Activated gamma-delta T cell treated with Interleukin-2 at 50 U/mL for 16 hours (primary cell): ENCODE measurements around the gene NSFL1C.

Source experiments
- DNase-seq: peaks from one replicate; pipeline ENCODE4 v3.0.0-alpha.2; 2020

Gene NSFL1C

DNA sequence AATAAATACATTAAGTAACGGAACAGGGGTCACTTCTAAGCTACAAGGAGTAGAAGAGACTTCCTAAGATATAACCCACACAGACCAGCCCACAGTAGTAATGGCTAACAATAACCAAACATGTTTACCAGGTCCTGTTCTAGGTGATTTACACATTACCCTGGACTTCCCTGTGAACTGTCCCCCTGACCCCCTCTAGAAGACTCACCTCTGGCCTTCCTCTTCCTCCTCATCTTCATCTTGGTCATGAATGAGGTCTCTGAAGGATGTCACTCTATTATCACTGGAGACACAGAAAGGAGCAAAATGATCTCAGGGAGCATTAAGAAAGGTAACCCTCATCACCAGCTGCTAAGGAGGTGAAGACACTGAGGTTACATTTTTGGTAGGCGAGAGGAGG is 8.7 kb downstream of the NSFL1C start:
- no peak for DNase-seq

DNA sequence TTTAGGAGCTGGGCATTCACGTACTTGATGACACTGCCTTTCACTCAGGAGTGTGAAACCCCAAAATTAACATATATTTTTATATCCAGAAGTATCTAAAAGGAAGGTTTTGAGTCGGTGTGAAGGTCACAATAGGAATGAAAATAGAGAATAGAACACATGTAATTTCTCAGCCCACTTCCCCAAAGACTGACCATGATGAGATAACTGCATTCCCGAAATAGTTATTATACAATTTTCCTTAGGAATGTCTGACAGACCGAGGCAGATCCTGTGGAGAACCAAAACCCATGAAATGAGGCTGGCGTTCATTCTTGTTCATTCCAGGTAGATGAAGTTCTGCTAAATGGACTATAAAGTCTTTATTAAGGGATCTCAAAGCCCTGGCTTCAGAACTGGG is 10.3 kb downstream of the NSFL1C start:
- no peak for DNase-seq

DNA sequence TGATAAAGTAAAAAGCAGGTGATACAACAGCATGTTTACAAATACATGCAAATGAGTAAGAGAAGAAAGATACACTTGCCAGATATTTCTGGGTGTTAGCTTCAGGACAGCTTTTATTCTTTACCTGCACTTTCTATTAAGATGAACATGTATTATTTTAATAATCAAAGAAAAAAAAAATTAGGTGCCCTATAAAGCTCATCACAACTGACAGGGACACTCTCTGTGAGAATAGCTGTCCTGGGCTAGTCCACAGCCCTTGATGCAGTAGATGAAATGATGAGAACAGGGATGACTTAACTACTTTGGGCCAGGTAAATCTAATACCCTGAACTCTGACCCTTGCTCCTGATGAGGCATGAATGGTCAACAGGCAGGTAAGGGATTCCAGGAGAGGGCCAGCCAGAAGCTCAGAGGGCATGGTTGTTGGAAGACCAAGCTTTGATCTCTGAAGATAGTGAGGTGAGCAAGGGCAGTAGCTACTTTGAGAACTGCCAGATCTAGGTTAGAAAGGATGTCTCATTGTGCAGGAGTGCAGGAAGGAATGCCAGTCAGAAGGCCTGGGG is 15.6 kb downstream of the NSFL1C start:
- no peak for DNase-seq

DNA sequence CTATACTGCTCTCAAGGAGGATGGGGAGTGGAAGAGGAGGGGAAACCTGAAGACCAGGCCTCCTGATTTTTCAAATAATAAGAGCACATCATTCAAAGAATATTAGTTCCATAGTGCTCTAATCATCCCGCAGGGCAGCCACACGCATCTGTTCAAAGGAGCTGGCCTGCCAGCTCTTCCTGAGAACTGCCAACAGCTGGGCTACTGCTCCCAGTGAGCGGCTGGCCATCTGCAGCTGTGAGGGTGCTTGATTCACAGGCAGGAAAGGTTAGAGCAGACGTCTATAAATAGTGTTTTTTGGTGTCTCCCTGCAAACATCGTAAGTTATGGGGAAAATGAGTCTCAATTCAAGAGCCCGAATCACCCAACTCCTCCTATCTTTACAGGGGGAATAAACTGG is 17.3 kb downstream of the NSFL1C start:
- no peak for DNase-seq

DNA sequence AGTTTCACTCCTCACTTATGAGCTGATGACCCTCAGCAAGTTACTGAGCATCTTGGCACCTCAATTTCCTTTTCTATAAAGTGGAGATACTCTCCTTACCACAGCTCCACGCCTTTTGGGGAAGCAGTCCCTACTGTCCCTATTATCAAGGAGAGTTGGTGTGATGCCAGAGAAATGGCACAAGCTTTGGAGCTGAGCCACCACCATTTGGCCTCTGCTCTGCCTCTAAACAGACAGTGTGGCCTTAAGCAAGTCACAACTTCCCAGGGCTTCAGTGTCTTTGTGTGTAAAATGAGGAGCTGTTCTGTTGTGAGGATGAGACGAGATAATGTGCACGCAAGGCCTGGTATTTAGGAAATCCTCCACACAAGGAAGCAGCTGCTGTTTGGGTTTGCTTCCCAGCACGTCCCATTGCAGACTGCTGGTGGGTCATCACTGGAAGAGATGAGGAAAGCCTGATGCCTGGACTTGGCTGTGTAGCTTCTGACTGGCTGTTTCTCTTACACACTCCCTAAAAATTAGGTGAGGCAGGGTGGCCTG is 18.5 kb downstream of the NSFL1C start:
- no peak for DNase-seq

DNA sequence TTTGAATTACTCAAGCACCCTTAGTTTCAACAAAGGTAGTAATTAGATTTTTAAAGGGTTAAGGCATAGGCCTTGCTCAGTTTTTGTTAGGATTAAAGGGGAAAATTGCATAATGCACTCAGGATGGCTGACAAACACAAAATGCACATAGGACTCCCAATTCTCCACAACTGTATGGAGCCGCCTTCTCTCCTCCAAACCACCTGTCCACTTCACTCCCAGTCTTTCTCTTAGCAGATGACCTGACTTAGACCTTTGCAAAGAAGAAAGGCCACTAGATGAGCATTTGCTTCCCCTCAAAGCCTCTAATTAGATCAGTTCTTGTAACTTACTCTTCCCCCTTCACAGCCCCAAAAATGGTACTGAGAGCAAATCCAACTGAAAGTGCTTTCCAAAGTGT is 20.1 kb downstream of the NSFL1C start:
- DNase-seq = no peak

DNA sequence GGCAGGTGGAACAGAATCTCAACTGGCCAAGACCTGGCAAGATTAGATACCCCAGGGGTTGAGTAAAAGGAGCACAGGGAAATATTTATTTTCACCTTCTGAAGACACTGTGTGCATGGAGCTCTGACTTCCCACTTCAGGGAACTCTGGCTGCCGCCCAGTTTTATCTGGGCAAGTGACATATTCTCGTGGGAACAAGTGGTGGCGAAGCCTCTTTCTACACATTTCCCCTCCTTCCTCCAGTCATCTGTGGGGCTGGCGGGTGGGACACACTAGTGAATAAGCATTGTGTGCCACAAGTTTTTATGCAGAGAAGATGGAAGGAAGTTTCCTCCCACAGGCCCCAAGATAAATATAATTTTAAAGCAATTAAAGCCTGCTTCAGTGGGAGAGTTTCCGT is 23.6 kb downstream of the NSFL1C start:
- DNase-seq = no peak

DNA sequence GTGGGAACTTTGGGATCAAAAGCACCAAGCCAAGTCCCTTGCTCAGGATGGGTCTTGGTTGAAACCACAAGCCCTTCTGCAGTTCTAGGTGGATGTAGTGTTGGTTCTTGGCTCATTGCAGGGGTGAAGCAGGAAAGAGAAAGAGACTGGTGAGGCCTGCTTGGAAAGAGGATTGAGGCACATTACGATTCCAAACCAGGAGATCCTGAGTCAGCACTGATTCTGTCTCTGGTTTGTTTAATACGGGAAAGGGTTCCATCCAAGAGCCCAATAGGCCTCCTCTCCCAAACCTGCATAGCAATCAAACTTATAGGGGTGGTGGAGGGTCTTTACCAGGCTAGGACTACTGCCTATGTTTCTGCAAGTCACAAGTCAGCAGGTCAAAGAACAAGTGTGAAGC is 24.3 kb downstream of the NSFL1C start:
- no peak for DNase-seq

DNA sequence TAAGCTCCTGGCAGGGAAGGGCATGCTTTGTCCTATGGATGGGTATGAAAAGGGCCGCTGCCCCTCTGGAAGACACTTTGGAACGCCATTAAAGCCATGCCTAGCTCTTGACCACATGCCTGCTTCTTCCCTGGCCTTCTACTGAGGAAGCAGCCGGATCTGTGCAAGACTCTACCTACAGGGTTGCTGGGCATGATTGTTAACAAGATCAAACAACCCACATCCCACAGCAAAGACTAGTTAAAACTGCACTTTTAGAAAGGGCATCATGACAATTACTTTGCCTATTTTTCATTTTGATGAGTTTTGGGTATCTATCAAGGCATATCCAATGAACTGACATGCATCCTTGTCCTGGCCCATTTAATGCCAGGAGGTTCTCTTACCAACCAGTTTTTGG is 25.5 kb downstream of the NSFL1C start:
- no peak for DNase-seq

DNA sequence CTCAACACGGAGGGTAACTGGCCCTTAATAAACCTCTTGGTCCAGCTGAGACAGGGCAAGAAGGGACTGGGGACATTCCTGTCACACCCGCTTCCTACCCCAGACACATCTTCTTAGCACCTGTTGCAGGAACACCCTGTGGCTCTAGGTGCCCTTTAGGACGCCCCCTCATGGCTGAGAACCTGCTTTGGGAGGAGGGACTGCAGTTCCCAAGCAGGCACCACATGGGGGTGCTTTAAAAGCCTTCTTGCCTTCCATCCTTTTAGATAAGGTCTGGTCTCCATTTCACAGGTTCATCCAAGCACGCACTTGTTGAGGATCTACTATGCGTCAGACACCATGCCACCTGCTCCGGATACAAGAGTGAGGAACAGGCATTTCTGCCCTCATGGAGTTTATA is 26.6 kb downstream of the NSFL1C start:
- no peak for DNase-seq

DNA sequence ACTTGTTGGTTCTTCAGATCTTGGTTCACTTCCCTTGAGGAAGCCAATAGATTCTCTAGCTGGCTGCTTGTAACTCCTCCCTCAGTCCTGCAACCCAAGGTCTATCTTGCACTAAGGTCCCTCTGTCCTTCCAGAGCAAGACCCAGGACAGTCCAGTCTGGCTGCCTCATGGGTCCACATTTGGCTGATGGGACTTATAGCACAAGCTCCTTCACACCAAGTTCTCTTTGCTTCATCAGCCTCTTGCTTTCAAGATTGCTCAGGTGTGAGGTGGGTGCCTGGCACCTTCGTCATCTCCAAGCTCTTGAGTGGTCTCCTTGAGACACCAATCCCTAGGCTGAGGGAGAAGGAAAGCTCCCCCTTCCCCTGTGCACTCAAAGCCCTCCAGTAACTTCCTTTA is 28.3 kb downstream of the NSFL1C start:
- no peak for DNase-seq

DNA sequence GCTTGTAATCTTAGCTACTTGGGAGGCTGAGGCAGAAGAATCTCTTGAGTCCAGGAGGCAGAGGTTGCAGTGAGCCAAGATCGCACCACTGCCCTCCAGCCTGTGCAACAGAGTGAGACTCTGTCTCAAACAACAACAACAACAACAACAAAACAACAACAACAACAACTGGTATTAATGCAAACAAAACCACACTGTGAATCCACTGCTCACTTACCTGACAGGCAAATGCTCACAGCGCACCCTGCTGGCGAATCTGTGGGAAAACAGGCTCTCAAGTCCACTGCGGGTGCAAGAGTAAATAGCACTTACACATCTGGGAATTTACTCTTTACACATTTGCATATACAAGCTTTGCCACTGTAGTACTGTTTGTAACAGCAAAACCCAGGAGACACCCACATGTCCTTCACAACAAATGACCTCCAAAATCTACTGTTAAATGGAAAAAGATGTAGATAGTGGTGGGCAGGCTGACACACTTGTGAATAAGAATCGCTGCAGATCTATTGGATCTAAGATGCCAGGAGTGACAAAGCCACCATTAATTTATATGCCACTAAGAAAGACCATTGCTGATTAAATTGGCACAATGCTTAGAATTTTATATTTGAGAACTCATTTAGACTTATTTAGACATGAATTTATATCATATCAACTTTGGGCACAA is 29.3 kb downstream of the NSFL1C start:
- peak; percentile 80 for DNase-seq

DNA sequence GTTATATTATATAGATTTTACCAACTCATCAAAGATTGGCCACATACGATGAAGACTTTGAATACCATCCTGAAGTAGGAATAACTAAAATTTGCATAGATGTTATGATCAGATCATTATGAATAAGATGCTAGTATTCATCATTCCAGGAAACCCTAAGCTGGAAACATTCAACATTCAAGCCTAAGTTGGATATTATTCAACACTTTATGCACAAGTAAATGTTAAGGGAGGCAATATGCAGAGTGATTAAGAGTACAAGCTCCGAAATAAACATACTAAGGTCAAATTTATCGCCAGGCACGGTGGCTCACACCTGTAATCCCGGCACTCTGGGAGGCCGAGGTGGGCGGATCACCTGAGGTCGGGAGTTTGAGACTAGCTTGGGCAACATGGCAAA is 30.4 kb downstream of the NSFL1C start:
- no peak for DNase-seq

DNA sequence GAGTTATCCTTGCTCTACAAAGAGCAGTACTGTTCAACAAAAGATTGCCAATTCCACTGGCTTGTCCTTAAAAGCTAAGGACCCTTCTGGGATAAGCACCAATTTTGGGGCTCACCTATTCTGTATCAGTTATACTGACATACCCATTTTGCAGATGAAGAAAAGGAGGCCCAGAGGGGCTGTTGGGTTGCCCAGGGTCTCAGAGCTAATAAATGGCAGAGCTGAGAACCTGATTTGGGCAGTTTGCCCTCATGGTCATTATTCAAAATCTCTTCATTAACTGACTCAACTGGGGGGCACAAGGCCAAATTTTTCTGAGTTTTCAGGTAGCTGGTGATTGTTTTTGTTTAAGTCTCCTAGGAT is 31.3 kb downstream of the NSFL1C start:
- no peak for DNase-seq

DNA sequence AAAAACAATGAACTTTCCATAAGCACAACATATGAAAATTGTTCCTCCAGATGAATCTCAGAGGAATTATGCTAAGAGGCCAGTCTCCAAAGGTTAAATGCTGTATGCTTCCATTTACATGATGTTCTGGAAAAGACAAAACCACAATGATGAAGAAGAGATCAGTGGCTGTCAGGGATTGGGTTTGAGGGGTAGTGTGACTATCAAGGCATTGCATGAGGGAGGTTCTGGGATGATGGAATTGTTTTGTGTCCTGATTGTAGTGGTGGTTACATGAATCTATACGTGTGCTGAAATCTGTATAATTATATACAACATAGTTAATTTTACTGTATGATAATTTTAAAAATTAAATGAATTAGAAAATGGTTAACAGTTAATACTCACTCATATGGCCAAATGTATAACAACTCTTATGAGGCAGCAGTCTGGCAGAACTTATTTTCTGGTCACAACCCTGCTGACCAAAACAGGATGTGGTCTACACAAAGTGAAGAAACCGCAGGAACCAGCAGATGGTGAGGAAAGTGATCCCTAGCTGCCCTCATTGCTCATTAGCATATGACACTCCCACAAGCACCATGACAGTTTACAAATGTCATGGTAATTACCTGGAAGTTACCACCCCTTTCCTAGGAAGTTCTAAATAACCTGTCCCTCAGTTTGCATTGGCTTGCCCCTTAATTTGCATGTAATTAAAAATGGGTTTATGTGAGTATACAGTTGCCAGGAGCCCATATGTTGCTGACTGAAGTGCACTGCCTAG is 31.9 kb downstream of the NSFL1C start:
- DNase-seq = peak; percentile 58

DNA sequence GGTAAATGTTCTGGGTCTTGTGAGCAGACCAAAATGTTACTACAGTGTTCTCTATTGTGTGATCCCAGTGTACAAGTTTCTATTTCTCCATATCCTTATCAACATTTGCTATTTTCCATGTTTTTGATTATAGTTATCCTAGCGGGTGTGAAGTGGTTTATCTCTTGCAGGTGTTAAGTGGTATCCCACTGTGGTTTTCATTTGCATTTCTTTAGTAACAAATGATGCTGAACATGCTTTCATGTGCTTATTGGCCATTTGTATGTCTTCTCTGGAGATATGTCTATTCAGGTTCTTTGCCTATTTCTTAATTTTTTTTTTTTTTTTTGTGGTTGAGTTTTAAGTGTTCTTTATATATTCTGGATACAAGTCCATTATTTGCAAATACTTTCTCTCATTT is 35.5 kb downstream of the NSFL1C start:
- DNase-seq = no peak

DNA sequence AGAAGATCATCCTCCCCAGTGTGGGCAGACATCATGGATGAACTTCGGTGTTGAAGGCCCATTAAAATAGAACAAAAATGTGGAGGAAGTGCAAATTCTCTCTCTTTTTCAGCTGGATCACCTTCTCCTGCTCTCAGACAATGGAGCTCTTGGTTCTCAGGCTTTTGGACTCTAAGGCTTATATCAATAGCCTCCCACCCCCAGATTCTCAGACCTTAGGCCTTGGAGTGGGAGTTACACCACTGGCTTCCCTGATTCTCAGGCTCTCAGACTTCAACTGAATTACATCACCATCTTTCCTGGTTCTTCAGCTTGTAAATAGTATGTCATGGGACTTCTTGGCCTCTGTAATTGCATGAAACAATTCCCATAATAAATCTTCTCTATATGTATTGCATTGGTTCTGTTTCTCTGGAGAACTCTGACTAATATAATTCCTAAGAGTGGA is 36.6 kb downstream of the NSFL1C start:
- no peak for DNase-seq

DNA sequence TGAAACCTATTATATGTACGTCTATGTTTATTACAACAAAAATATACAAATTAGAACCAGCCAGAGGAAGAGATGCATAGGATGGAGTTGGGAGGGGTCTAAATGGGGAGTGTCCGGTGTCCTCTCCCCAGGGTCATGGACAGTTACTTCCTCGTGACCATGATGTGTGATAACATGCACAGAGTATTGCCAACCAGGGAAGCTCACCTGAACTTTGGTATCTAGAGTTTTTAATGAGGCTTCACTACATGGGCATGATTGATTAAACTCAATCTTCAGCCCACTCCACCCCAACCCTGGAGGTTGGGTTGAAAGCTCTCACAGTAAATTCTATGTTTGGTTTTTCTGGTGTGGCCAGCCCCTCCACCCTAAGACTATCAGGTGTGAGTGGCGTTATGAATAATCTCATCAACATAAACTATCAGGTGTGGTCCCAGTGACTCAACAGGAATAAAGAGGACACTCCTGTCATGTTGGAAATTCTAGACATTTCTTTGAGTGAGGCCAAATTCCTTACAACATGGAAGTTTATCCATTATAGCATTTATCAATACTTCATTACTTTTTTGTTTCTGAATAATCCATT is 37.4 kb downstream of the NSFL1C start:
- no peak for DNase-seq

DNA sequence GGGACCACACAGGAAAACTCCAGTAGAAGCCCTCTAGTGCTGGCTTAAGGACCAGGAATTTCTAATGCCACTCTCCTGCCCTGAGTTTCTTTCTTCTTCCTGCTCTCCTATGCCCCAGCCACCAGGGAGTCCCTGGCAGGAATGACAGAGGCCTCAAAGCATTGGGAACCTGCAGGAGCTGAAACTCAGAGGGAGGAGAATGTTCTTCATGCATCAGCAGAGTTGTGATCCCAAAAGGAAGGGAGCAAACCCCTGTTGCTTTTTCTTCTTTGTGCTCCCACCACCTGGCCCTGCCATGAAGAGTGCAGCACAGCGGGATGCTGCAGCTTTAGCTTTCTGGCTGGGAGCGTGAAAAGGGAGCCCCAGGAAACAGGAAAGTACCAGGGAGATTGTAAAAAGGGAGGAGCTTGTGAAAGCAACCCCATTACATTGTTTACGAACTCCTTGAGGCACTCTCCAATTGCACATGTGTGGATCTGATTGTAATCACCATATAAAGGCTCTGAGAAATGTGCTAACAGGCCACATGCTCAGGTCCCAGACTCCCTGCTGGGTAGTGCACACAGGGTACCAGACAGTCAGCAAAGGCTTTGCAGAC is 39.1 kb downstream of the NSFL1C start:
- no peak for DNase-seq

DNA sequence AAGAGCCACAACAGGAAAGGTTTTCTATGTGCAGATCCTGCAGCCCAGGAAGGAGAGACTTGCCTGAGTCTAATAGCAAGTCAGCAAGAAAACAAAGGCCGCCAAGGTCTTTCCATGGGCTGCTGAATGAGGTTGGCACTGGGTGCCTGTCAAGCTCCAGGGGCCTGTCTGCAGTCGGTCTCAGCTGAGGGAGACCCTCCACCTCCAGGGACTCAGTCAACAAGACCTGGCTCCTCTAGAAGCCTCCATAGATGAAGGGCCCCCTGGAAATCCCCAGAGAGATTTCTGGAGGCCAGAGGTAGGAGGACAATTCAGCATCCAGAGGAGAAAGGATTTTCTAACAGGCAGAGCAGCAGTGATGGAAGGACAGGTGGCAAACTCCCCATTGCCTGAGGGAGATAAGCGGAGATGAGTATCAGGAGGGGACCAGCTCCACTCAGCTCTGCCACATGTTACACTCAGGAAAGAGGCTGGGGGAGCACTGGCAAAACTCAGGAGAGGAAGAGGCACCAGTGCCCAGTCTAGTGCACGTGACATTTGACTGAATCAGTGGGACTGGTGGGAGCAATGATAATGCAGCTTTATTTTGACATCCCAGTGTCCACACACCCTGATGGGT is 40.3 kb downstream of the NSFL1C start:
- DNase-seq = no peak

DNA sequence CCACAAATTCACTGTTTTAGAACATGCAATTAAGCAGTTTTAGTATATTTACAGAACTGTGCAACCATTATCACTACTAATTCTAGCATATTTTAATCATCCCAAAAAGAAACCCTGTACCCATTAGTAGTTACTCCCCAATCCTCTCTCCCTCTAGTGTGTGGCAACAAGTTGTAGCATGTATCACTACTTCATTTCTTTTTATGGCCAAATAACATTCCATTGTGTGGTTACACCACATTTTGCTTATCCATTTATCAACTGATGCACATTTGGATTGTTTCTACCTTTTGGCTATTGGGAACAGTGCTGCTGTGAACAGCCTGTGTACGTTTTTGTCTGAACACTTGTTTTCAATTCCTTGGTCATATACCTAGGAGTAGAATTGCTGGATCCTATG is 42.3 kb downstream of the NSFL1C start:
- no peak for DNase-seq

DNA sequence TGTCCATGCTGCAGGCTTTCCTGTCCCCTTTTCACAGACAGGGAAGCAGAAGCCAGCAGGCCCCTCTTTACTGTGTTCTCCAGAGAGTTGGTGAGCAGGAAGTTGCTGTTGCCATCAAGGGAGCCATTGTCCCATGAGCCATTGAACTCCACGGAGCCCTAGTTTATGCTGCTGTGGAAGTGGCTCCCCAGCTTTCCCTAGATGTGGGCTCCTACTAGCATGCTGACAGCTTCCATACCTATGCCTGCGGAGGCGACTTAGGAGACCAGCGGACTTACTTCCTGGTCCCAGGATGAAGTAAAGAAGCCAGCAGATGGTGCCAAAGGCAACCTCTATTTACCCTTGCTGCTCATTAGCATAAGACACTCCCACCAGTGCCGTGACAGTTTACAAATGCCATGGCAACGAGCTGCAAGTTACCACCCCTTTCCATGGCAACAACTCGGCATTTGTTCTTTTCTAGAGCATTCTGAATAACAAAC is 43.0 kb downstream of the NSFL1C start:
- DNase-seq = no peak

DNA sequence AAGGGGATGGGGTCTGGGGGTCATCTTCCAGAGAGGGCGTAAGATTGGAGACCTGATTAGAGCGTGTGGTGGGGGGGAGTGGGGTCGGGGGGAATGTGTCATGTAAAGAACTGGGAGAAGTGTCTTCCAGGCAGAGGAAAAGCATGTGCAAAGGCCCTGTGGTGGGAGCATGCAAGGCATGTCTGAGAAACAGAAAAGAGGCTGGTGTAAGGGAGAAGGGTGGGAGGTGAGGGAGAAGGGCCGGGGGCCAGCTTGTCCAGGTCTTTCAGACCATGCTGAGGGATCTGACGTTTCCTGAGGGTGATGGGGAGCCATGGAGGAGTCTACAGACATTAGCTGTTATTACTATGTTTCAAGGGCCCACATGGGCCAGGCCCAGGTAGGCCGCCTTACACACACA is 43.4 kb downstream of the NSFL1C start:
- no peak for DNase-seq
